ENCODE measurements around the gene SSH2. TPM values are rescaled to one million over a fixed set of nuclear protein-coding genes. Genes with fewer than 3 reads are reported as not detected.

The SSH2 gene
- total and polyA plus RNA-seq, 4 donors, result 7.5 to 14.1 (median 11.2) TPM

GRCh38 chr17:29710520-29710884 lies 219.5 kb downstream of the SSH2 start (continued):
- TF ChIP-seq YY1 (IDR thresholded peaks at IDR 0.05), result no peak
- no peak for TF ChIP-seq GABPA (IDR thresholded peaks at IDR 0.05 in 1 of 2, conservative IDR thresholded peaks at IDR 0.05 in 1 of 2)
- TF ChIP-seq NR2F2 (IDR thresholded peaks at IDR 0.05), result no peak
- TF ChIP-seq FOXA2 (IDR thresholded peaks at IDR 0.05), result no peak

GRCh38 chr17:29709866-29710519 lies 220.0 kb downstream of the SSH2 start:
- 67% methylated on average over 3 of the region's 3 CpGs for WGBS

More at GRCh38 chr17:29709866-29710519, 220.0 kb downstream of the SSH2 start:
- DNase-seq (ENCODE audit: low spot score), result no peak
- Histone ChIP-seq H3K9me3 (ENCODE audit: control insufficient read depth in 4 of 4, low read length in 3 of 4) (no peaks in the 10 kb centered on the region), H3K27ac (ENCODE audit: low read depth in 1 of 2, low read length in 2 of 2) (no peak overlapping the region), H3K36me3 (ENCODE audit: control insufficient read depth in 4 of 4, insufficient read depth in 3 of 4, low read depth in 1 of 4, low read length in 3 of 4) (no peaks in the 10 kb centered on the region), H3K4me1 (ENCODE audit: control insufficient read depth in 4 of 4, insufficient read depth in 4 of 4, low read length in 3 of 4) (no peaks in the 10 kb centered on the region), H3K9ac (ENCODE audit: low read depth in 1 of 2, low read length in 2 of 2) (no peak overlapping the region), H3K4me3 (ENCODE audit: low read depth in 1 of 3, low read length in 3 of 3) (no peak overlapping the region), H3K27me3 (ENCODE audit: control insufficient read depth in 4 of 4, insufficient read depth in 4 of 4, low read length in 3 of 4) (no peaks in the 10 kb centered on the region)
- TF ChIP-seq RAD21 (IDR thresholded peaks at IDR 0.05) (no peak), ZBTB33 (IDR thresholded peaks at IDR 0.05) (no peak), MAX (IDR thresholded peaks at IDR 0.05) (no peak), HNF4G (IDR thresholded peaks at IDR 0.05) (no peak), CTCF (IDR thresholded peaks at IDR 0.05; ENCODE audit: low read depth, low read length, missing input control) (no peak), FOXA2 (IDR thresholded peaks at IDR 0.05) (no peak), SP1 (IDR thresholded peaks at IDR 0.05) (no peak), GABPA (IDR thresholded peaks at IDR 0.05 in 1 of 2, conservative IDR thresholded peaks at IDR 0.05 in 1 of 2) (no peak), TAF1 (conservative IDR thresholded peaks at IDR 0.05) (no peak), RXRA (IDR thresholded peaks at IDR 0.05) (no peak), EGR1 (IDR thresholded peaks at IDR 0.05; ENCODE audit: low read depth in 2 of 2) (no peak), NR2F2 (IDR thresholded peaks at IDR 0.05) (no peak), ATF3 (IDR thresholded peaks at IDR 0.05) (no peak), FOXA1 (IDR thresholded peaks at IDR 0.05) (no peak), JUND (IDR thresholded peaks at IDR 0.05) (no peak), REST (IDR thresholded peaks at IDR 0.05) (no peak), YY1 (IDR thresholded peaks at IDR 0.05) (no peak), HNF4A (conservative IDR thresholded peaks at IDR 0.05) (no peak)
